Adrenal gland (tissue), 5 donors: ENCODE measurements around the gene TPSG1.
"Not testable (repeated sequence)": the region's sequence is repeated elsewhere in the genome, so short reads cannot be mapped to it uniquely, and the experiment has no call there.

Source experiments
- POLR2A ChIP-seq, 2 donors: fragments of 450-650 bp; IDR thresholded peaks; one replicate each; pipeline ENCODE4 v1.6.1; 2017; ENCODE audit warnings: antibody characterized with exemption in 2 of 2, mild to moderate bottlenecking in 2 of 2, moderate library complexity in 1 of 2
- TF ChIP-seq, protein P1 (sequence below), 6 experiments: fragments of 450-650 bp in 4 of 6; fragments of 200-600 bp in 2 of 6; sonication (generic) in 1 of 6; IDR thresholded peaks; 1 replicate in 5 of 6; 2 replicates in 1 of 6; pipeline versions ENCODE4 v1.5.1 to v1.8.0; 2016 to 2021; ENCODE audit warnings: antibody characterized with exemption in 6 of 6, mild to moderate bottlenecking in 2 of 6, moderate library complexity in 1 of 6
- donor health status: DM: no; HTN: no; CAD: no.

DNA sequence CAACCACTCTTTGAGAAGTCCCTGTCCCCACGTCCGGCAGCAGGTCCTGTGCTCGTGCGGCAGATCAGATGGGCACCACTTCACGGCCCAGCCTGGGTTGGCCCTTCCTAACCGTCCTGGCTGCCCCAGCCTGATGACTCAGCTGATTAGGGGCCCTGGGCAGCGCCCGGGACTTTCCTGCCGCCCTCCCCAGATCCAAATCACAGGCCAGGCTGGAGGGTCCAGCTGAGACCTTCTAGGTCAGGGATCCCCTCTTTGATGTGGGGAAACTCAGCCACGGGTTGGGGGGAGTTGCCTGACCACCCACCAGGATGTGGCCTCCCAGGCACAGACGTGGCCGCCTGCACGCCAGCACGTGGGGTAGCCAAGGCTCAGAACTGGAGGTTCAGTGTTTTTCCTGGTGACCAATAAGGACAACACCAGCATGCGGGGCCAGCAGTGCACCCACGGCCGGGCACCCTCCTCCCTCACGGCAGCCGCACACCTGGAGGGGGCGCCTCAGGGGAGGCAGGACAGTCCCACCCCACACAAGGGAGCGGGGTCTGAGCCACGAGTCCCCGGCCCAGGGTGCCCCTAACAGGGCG is 752 bp upstream of the TPSG1 start:
- TF ChIP-seq, protein P1, sequence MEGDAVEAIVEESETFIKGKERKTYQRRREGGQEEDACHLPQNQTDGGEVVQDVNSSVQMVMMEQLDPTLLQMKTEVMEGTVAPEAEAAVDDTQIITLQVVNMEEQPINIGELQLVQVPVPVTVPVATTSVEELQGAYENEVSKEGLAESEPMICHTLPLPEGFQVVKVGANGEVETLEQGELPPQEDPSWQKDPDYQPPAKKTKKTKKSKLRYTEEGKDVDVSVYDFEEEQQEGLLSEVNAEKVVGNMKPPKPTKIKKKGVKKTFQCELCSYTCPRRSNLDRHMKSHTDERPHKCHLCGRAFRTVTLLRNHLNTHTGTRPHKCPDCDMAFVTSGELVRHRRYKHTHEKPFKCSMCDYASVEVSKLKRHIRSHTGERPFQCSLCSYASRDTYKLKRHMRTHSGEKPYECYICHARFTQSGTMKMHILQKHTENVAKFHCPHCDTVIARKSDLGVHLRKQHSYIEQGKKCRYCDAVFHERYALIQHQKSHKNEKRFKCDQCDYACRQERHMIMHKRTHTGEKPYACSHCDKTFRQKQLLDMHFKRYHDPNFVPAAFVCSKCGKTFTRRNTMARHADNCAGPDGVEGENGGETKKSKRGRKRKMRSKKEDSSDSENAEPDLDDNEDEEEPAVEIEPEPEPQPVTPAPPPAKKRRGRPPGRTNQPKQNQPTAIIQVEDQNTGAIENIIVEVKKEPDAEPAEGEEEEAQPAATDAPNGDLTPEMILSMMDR (IDR thresholded peaks at IDR 0.05), result not testable (repeated sequence)
- TF ChIP-seq POLR2A (IDR thresholded peaks at IDR 0.05), result not testable (repeated sequence)
